Measurements from ENCODE around the gene SMPD4.
"Not testable (repeated sequence)": the region's sequence is repeated elsewhere in the genome, so short reads cannot be mapped to it uniquely, and the experiment has no call there.

Gene SMPD4

DNA sequence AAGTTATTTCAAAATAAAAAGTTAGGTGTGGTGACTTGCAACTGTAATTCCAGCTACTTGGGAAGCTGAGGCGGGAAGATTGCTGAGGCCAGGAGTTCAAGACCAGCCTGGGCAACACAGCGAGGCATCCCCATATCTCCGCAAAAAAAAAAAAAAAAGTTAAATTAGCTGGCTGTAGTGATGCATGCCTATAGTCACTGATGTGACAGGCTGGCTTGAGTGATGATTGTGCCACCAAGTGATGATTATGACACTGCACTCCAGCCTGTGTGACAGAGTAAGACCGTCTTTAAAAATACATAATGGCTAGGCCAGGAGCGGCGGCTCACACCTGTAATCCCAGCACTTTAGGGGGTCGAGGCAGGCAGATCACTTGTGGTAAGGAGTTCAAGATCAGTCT, 11.5 kb downstream of the SMPD4 start:
- DNase-seq (ENCODE audit: extremely low read depth, low read depth): no peak
- H3K4me3 ChIP-seq (replicated peaks; ENCODE audit: low read depth, low read length): no peak overlapping the region
- TF ChIP-seq, protein P1, sequence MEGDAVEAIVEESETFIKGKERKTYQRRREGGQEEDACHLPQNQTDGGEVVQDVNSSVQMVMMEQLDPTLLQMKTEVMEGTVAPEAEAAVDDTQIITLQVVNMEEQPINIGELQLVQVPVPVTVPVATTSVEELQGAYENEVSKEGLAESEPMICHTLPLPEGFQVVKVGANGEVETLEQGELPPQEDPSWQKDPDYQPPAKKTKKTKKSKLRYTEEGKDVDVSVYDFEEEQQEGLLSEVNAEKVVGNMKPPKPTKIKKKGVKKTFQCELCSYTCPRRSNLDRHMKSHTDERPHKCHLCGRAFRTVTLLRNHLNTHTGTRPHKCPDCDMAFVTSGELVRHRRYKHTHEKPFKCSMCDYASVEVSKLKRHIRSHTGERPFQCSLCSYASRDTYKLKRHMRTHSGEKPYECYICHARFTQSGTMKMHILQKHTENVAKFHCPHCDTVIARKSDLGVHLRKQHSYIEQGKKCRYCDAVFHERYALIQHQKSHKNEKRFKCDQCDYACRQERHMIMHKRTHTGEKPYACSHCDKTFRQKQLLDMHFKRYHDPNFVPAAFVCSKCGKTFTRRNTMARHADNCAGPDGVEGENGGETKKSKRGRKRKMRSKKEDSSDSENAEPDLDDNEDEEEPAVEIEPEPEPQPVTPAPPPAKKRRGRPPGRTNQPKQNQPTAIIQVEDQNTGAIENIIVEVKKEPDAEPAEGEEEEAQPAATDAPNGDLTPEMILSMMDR (IDR thresholded peaks at IDR 0.05; ENCODE audit: low read depth, low read length, missing control alignments): no peak

DNA sequence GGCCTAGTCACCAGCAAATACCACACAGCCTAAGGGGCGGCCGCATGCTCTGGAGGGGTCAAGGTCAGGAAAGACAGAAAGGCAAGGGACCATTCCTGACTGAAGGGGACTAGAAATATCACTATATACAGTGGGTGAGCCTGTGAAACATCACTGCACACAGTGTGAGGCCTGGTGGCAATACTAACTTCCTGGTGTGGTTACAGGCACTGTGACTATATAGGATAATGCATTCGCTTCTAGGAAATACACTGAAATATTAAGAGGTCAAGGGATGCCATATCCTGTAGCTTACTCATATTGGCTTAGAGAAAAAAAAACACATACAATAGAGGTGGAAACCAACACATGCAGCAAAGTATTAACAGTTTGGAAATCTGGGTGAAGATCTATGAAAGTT, 12.2 kb downstream of the SMPD4 start:
- not testable (repeated sequence) for DNase-seq (ENCODE audit: extremely low read depth, low read depth); H3K4me3 ChIP-seq (replicated peaks; ENCODE audit: low read depth, low read length)

DNA sequence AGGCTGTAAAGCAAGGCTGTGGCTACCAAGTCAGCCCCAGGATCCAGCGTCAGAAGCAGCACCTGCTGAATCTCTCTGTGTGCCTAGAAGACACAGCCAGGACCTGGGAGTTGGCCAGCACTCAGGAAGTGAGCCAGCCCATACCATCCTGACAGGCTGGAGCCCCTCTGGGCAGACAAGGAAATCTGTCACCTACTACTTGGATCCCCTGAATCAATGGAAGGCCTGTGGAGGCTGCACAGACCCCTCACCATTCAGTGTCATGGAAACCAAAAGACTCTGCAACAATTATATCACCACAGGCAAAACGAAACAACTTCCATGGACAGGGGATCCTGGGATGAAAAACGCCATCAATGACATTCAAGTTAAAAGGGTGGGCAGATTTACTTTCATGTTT, 14.8 kb downstream of the SMPD4 start:
- DNase-seq (ENCODE audit: extremely low read depth, low read depth); H3K4me3 ChIP-seq (replicated peaks; ENCODE audit: low read depth, low read length): not testable (repeated sequence)

DNA sequence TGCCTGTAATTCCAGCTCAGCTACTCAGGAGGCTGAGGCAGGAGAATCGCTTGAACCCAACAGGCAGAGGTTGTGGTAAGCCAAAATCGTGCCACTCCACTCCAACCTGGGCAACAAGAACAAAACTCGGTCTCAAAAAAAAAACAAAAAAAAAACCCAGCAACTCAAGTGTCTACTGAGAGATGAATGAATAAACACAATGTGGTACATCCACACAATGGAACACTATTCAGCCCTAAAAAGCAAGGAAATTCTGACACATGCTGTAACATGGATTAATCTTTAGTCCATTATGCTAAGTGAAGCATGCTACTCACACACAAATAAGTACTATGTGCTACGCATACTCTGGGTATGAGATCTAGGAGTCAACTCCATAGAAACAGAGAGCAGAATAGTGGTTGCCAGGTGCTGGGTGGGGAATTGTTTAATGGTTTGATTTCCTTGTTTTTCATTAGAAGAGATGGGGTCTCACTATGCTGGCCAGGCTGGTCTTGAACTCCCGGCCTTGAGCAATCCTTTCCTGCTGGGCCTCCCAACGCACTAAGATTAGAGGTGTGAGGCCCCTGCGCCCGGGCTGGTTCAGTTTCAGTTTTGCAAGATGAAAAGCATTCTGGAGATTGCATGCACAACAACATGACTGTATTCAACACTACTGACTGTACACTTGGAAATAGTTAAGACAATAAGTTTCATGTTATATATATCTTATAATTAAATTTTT, 15.9 kb downstream of the SMPD4 start:
- H3K4me3 ChIP-seq (replicated peaks; ENCODE audit: low read depth, low read length): no peak overlapping the region
- DNase-seq (ENCODE audit: extremely low read depth, low read depth): no peak
- TF ChIP-seq, protein P1 (IDR thresholded peaks at IDR 0.05; ENCODE audit: low read depth, low read length, missing control alignments): no peak

DNA sequence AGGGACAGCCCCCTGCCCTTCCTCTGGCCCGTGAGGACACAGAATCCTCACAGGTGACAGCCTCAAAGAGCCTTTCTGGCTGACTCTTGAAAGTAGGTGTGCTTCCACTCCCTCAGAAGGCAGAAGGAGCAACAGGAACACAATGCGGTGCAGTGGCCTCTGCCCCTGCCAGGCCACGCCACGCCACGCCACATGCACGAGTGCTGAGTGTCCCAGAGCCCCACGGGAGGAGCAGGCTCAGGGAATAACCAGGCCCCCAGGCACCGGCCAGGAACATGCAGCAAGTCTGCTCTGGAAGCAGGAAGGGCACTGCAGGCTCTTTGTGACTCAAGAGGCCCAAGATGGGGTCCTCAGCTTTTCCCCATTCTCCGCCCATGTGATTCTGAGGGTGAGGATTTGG, 18.4 kb downstream of the SMPD4 start:
- no peak for DNase-seq (ENCODE audit: extremely low read depth, low read depth)
- H3K4me3 ChIP-seq (replicated peaks; ENCODE audit: low read depth, low read length): no peak overlapping the region
- TF ChIP-seq, protein P1 (IDR thresholded peaks at IDR 0.05; ENCODE audit: low read depth, low read length, missing control alignments): no peak

DNA sequence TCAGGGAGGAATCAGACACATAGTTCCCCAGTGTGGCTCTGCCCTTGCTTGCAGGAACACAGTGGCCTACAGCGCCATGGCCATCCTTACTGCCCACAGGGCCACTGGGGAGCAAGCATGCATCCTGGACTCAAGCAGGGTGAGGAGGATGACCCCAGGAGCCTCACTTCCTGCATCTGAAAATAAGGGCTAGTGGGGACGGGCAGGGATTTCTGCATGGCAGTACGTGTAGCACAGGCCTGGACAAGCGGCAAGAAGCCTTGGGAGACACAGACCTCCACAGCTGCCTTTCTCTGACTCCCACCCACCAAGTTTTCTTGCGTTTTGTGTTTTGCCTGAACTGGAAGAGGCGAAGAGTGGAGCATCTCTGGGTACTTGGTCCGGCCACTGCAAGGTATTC, 18.9 kb downstream of the SMPD4 start:
- not testable (repeated sequence) for H3K4me3 ChIP-seq (replicated peaks; ENCODE audit: low read depth, low read length); DNase-seq (ENCODE audit: extremely low read depth, low read depth)

DNA sequence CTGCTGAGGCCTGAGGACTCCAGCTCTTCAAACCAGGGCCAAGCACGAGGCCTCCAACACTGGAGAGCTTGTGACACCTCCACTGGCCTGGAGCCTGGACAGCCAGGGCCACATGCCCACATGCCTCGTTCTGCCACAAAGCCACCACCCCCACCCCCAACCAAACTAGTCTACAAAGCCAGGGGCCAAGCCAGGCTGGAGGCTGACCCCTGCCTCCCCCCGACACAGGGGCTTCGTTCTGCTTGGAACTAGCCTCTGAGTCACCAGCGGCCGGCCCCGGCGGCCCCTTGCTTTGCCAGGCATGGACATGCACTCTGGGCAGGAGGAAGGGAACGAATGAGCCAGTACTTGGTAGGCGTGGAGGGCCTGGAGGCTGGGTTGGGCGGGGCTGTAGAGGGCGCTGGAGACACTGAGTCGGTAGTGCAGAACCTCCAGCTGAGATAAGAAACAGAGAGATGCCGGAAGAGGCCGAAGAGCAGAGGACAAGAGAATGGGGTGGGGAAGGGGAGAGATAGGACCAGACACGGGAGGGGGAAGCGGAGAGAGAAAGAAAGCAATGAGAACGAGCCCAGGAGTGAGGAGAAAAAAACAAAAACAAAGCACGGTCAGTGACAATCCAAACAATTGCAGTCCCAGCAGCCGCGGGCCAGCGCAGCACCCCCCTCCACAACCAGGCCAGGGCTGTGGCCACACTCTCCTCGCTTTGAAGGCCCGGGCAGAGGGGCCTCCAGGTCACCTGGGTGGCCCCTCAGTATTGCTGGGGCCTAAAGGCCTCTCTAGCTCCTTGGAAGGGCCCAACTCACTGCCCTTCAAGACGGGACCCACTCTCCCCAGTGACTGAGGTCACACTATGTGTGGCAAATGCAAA, 20.3 kb downstream of the SMPD4 start:
- not testable (repeated sequence) for H3K4me3 ChIP-seq (replicated peaks; ENCODE audit: low read depth, low read length); DNase-seq (ENCODE audit: extremely low read depth, low read depth)

DNA sequence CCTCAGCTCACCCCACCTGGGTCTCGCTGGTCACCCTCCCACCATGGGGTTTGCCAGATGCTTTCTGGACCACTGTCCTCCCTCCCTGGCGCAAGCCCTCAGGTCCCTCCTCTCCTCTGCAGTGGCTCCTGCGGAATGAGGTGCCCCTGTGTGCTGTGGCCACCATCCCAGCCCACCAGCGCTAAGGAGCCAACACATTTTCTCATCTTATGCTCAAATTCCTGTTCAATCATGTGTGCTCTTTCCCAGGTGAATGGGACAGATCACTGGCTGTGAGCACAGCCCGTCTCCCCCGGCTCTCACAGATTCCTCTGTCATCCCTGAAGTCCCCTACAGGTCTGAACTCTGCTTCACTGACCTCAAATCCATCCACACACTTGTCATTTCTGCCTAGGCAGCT, 21.3 kb downstream of the SMPD4 start:
- no peak for DNase-seq (ENCODE audit: extremely low read depth, low read depth)

DNA sequence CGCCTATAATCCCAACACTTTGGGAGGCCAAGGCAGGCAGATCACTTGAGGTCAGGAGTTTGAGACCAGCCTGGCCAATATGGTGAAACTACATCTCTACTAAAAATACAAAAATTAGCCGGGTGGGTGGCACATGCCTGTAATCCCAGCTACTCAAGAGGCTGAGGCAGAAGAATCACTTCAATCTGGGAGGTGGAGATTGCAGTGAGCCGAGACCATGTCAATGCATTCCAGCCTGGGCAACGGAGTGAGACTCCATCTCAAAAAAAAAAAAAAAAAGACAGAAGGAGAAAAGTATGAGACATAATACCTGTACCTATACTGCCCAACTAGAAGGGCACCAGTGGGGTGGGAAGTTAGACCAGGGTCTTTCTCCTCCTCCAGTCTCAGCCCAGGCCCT, 22.0 kb downstream of the SMPD4 start:
- H3K4me3 ChIP-seq (replicated peaks; ENCODE audit: low read depth, low read length); DNase-seq (ENCODE audit: extremely low read depth, low read depth): not testable (repeated sequence)

More for the DNA sequence above, 21.3 kb downstream of the SMPD4 start:
- H3K4me3 ChIP-seq (replicated peaks; ENCODE audit: low read depth, low read length): no peak overlapping the region
- TF ChIP-seq, protein P1 (IDR thresholded peaks at IDR 0.05; ENCODE audit: low read depth, low read length, missing control alignments): no peak

Measured in HFF-Myc (cell line).